Measurements from ENCODE around the gene TMEM109.

TMEM109 gene

GRCh38 chr11:60913793-60914632 lies at the start of gene TMEM109:
TMEM109 (plus strand) TSS chr11:60914158; CDS start chr11:60919694, 5,536 bp downstream.
- peak; percentile 78 for DNase-seq

- DNase-seq = no peak
Observed at GRCh38 chr11:60864856-60865513, 49.0 kb upstream of the TMEM109 start.

- no peak for DNase-seq
Observed at GRCh38 chr11:60866911-60867870, 46.8 kb upstream of the TMEM109 start, which contains the start of gene ZP1. ZP1 (plus strand) TSS chr11:60867542; CDS start chr11:60867562, 20 bp downstream.

GRCh38 chr11:60867871-60868681 lies 45.9 kb upstream of the TMEM109 start:
- DNase-seq = no peak

GRCh38 chr11:60868682-60869450 lies 45.1 kb upstream of the TMEM109 start:
- no peak for DNase-seq

GRCh38 chr11:60869451-60869825 lies 44.5 kb upstream of the TMEM109 start:
- no peak for DNase-seq

- DNase-seq = peak; percentile 43
Observed at GRCh38 chr11:60870276-60870675, 43.7 kb upstream of the TMEM109 start.

- no peak for DNase-seq
Observed at GRCh38 chr11:60870733-60871377, 43.1 kb upstream of the TMEM109 start.

- no peak for DNase-seq
Observed at GRCh38 chr11:60871378-60872061, 42.4 kb upstream of the TMEM109 start.

GRCh38 chr11:60872124-60872960 lies 41.6 kb upstream of the TMEM109 start:
- no peak for DNase-seq

- DNase-seq = no peak
Observed at GRCh38 chr11:60872961-60873524, 40.9 kb upstream of the TMEM109 start.

- no peak for DNase-seq
Observed at GRCh38 chr11:60873533-60873932, 40.4 kb upstream of the TMEM109 start.

- no peak for DNase-seq
Observed at GRCh38 chr11:60874421-60875365, 39.3 kb upstream of the TMEM109 start.

GRCh38 chr11:60875366-60876167 lies 38.4 kb upstream of the TMEM109 start:
- no peak for DNase-seq

- DNase-seq = no peak
Observed at GRCh38 chr11:60876168-60876485, 37.8 kb upstream of the TMEM109 start.

GRCh38 chr11:60878245-60879101 lies 35.5 kb upstream of the TMEM109 start:
- DNase-seq = no peak
